Measurements from ENCODE around the gene TMEM270. TPM values are rescaled to one million over a fixed set of nuclear protein-coding genes. Genes with fewer than 3 reads are reported as not detected.

The TMEM270 gene
- polyA plus RNA-seq, 1 donor from 2014 or later: not detected

- H3F3A ChIP-seq (ENCODE audit: insufficient read depth, low read length, poor library complexity, severe bottlenecking): no peaks in the 10 kb centered on the region
- H3K9me2 ChIP-seq (ENCODE audit: insufficient read depth, low read length): no peaks in the 10 kb centered on the region
- no peak for TF ChIP-seq EZH2 (IDR thresholded peaks at IDR 0.05; ENCODE audit: borderline replicate concordance, insufficient read depth, low read length, poor library complexity, severe bottlenecking)
- TF ChIP-seq EP300 (conservative IDR thresholded peaks at IDR 0.05; ENCODE audit: poor library complexity, severe bottlenecking): no peak
- TF ChIP-seq SMC3 (conservative IDR thresholded peaks at IDR 0.05; ENCODE audit: poor library complexity): no peak
- no peak overlapping the region for H3K27ac ChIP-seq (ENCODE audit: low read length)
- no peaks in the 10 kb centered on the region for H3K27me3 ChIP-seq (ENCODE audit: insufficient read depth, low read depth, low read length)
- H3K36me3 ChIP-seq (ENCODE audit: insufficient read depth, low read length): no peaks in the 10 kb centered on the region
- H3K9me3 ChIP-seq (ENCODE audit: low read length): peaks cover 4% of the 10 kb centered on the region
- no peaks in the 10 kb centered on the region for H4K20me1 ChIP-seq (ENCODE audit: insufficient read depth)
- H3K4me2 ChIP-seq (ENCODE audit: low read length): no peak overlapping the region
- no peaks in the 10 kb centered on the region for H3K79me2 ChIP-seq (replicated peaks; ENCODE audit: insufficient read depth, low read length)
- no peak overlapping the region for H3K4me3 ChIP-seq (ENCODE audit: low read length)
- H3K9ac ChIP-seq (ENCODE audit: low read length): no peak overlapping the region
- H2AFZ ChIP-seq (ENCODE audit: low read depth, low read length): no peak overlapping the region
These were observed 21.7 kb upstream of the TMEM270 start for GRCh38 chr7:73839290-73839689.

- Histone ChIP-seq H3K27me3 (ENCODE audit: insufficient read depth, low read depth, low read length) (no peaks in the 10 kb centered on the region), H3K4me3 (ENCODE audit: low read length) (no peak overlapping the region), H3K9me3 (ENCODE audit: low read length) (no peaks in the 10 kb centered on the region), H3K27ac (ENCODE audit: low read length) (no peak overlapping the region), H3K9me2 (ENCODE audit: insufficient read depth, low read length) (no peaks in the 10 kb centered on the region), H4K20me1 (ENCODE audit: insufficient read depth) (no peaks in the 10 kb centered on the region), H3K79me2 (replicated peaks; ENCODE audit: insufficient read depth, low read length) (no peaks in the 10 kb centered on the region), H3F3A (ENCODE audit: insufficient read depth, low read length, poor library complexity, severe bottlenecking) (no peaks in the 10 kb centered on the region), H3K36me3 (ENCODE audit: insufficient read depth, low read length) (no peaks in the 10 kb centered on the region), H3K9ac (ENCODE audit: low read length) (no peak overlapping the region), H2AFZ (ENCODE audit: low read depth, low read length) (no peak overlapping the region), H3K4me2 (ENCODE audit: low read length) (no peak overlapping the region)
- TF ChIP-seq RAD21 (conservative IDR thresholded peaks at IDR 0.05): no peak
- TF ChIP-seq MXI1 (conservative IDR thresholded peaks at IDR 0.05; ENCODE audit: poor library complexity, severe bottlenecking): no peak
- no peak for TF ChIP-seq CTCF (IDR thresholded peaks at IDR 0.05; ENCODE audit: poor library complexity, severe bottlenecking)
- no peak for TF ChIP-seq EZH2 (IDR thresholded peaks at IDR 0.05; ENCODE audit: borderline replicate concordance, insufficient read depth, low read length, poor library complexity, severe bottlenecking)
- no peak for TF ChIP-seq SMC3 (conservative IDR thresholded peaks at IDR 0.05; ENCODE audit: poor library complexity)
- TF ChIP-seq POLR2AphosphoS5 (IDR thresholded peaks at IDR 0.05): no peak
- TF ChIP-seq REST (IDR thresholded peaks at IDR 0.05; ENCODE audit: borderline replicate concordance): no peak
- no peak for TF ChIP-seq TAF1 (IDR thresholded peaks at IDR 0.05; ENCODE audit: low read depth)
- no peak for TF ChIP-seq EP300 (conservative IDR thresholded peaks at IDR 0.05; ENCODE audit: poor library complexity, severe bottlenecking)
These were observed 20.9 kb upstream of the TMEM270 start for GRCh38 chr7:73839743-73840714.

Data from neural cell (in vitro differentiated cells).